AG09319 (cell line): ENCODE data around the gene TGFA.

Experiments used
- DNase-seq: peaks from one replicate; pipeline ENCODE4 v3.0.0-alpha.2; 2010; ENCODE audit warnings: low read depth; ENCODE audit errors: extremely low read depth
- CTCF ChIP-seq: IDR thresholded peaks from 2 replicates; pipeline ENCODE4 v1.5.1; 2011; ENCODE audit warnings: low read depth, mild to moderate bottlenecking, inconsistent platforms, low read length, moderate library complexity

Gene TGFA

GRCh38 chr2:70531419-70532086, 22.1 kb downstream of the TGFA start:
- TF ChIP-seq CTCF, result no peak
- DNase-seq, result no peak

- TF ChIP-seq CTCF, result no peak
- DNase-seq, result no peak
Measured at GRCh38 chr2:70529610-70530009, 24.0 kb downstream of the TGFA start.

GRCh38 chr2:70528929-70529328, 24.7 kb downstream of the TGFA start:
- TF ChIP-seq CTCF, result no peak
- no peak for DNase-seq

- no peak for DNase-seq
- no peak for TF ChIP-seq CTCF
Measured at GRCh38 chr2:70528276-70528675, 25.4 kb downstream of the TGFA start.

- no peak for TF ChIP-seq CTCF
- DNase-seq, result no peak
Measured at GRCh38 chr2:70527447-70528080, 26.1 kb downstream of the TGFA start.

GRCh38 chr2:70526126-70526525, 27.5 kb downstream of the TGFA start:
- no peak for DNase-seq
- TF ChIP-seq CTCF, result no peak

GRCh38 chr2:70525032-70525431, 28.6 kb downstream of the TGFA start:
- no peak for TF ChIP-seq CTCF
- DNase-seq, result no peak
